GM12878 (cell line): Measurements from ENCODE around the gene TMEM87A. TPM values are rescaled to one million over a fixed set of nuclear protein-coding genes. Genes with fewer than 3 reads are reported as not detected.

ENCODE experiments used
- ATAC-seq: fragments of 200-7000 bp; cut with Tn5 transposase; 3 replicates; pipeline ENCODE4 v1.9.1; 2020; ENCODE audit warnings: mild to moderate bottlenecking, moderate library complexity
- BruUV-seq: library from RNA; stranded (reverse); fragments of 400-500 nt; replicated peaks from 2 replicates; lab custom pipeline; 2021; lab: Mats Ljungman, UMichigan
- CTCF ChIA-PET: fragments of 300-600 bp; sonication (Branson Sonifier 250); formaldehyde crosslinking; extraction: SDS; loops from one replicate; lab custom pipeline; 2021; ENCODE audit warnings: inconsistent platforms; lab: Yijun Ruan, JAX
- POLR2A ChIA-PET: fragments of 350-600 bp; formaldehyde crosslinking; extraction: SDS; loops from one replicate; lab custom pipeline; 2021; ENCODE audit warnings: inconsistent platforms; lab: Charles Lee
- RAD21 ChIA-PET: fragments of 300-600 bp; sonication (Branson Sonifier 250); formaldehyde crosslinking; loops from one replicate; lab custom pipeline; 2023; ENCODE audit warnings: antibody characterized with exemption; ENCODE audit not compliant: unreplicated experiment; lab: Charles Lee
- SMC1A ChIA-PET: fragments of 300-600 bp; sonication (Branson Sonifier 250); formaldehyde crosslinking; loops from one replicate; lab custom pipeline; 2023; ENCODE audit not compliant: unreplicated experiment, uncharacterized antibody; lab: Charles Lee
- DNase-seq: peaks from one replicate; pipeline ENCODE4 v3.0.0-alpha.2; 2011; ENCODE audit warnings: low read depth, low spot score
- FAIRE-seq: peaks from 3 replicates; lab custom pipeline; 2011; peaks lifted over from hg19 to GRCh38; lab: Jason Lieb, UNC
- H2AFZ ChIP-seq: 2 replicates; pipeline ENCODE4 v1.6.0; 2011; ENCODE audit warnings: low read depth, low read length, control low read depth; ENCODE audit not compliant: control insufficient read depth
- H3K27ac ChIP-seq: 2 replicates; pipeline ENCODE4 v1.5.1; 2011; ENCODE audit warnings: control low read depth; ENCODE audit not compliant: control insufficient read depth, insufficient read depth
- H3K27me3 ChIP-seq, 2 experiments: replicated peaks in 1 of 2; 2 replicates each; pipeline versions ENCODE4 v1.6.0 to v1.6.1; 2011; ENCODE audit warnings: low read length in 1 of 2; ENCODE audit not compliant: control insufficient read depth in 2 of 2, insufficient read depth in 2 of 2
- H3K36me3 ChIP-seq, 2 experiments: 2 replicates each; pipeline ENCODE4 v1.5.1; 2011; ENCODE audit warnings: low read length in 1 of 2; ENCODE audit not compliant: control insufficient read depth in 2 of 2, insufficient read depth in 2 of 2
- H3K4me1 ChIP-seq: 2 replicates; pipeline ENCODE4 v1.6.1; 2011; ENCODE audit warnings: mild to moderate bottlenecking, low read length, moderate library complexity, mixed read lengths; ENCODE audit not compliant: control insufficient read depth, insufficient read depth
- H3K4me2 ChIP-seq: 2 replicates; pipeline ENCODE4 v1.6.0; 2011; ENCODE audit warnings: control low read depth; ENCODE audit not compliant: control insufficient read depth, insufficient read depth
- H3K4me3 ChIP-seq: fragments of 200-600 bp; sonication (generic); 2 replicates; pipeline ENCODE4 v1.5.1; 2016
- H3K79me2 ChIP-seq: 2 replicates; pipeline ENCODE4 v1.6.0; 2011; ENCODE audit warnings: low read length; ENCODE audit not compliant: control insufficient read depth, insufficient read depth
- H3K9ac ChIP-seq: 2 replicates; pipeline ENCODE4 v1.8.0; 2011; ENCODE audit warnings: low read length, control low read depth, mixed read lengths; ENCODE audit not compliant: control insufficient read depth, insufficient read depth
- H3K9me3 ChIP-seq: replicated peaks from 3 replicates; pipeline ENCODE4 v1.5.1; 2011; ENCODE audit warnings: mild to moderate bottlenecking, low read length; ENCODE audit not compliant: control insufficient read depth, insufficient read depth
- H4K20me1 ChIP-seq: 2 replicates; pipeline ENCODE4 v1.6.0; 2011; ENCODE audit not compliant: control insufficient read depth, insufficient read depth
- BCL3 ChIP-seq: IDR thresholded peaks from 2 replicates; pipeline ENCODE4 v1.6.1; 2011; ENCODE audit warnings: borderline replicate concordance, low read depth, mild to moderate bottlenecking, moderate library complexity, low read length; ENCODE audit not compliant: insufficient read depth, poor library complexity, severe bottlenecking
- CHD1 ChIP-seq: IDR thresholded peaks from 2 replicates; pipeline ENCODE4 v1.6.1; 2012; ENCODE audit warnings: low read depth, low read length, improper control_type of control experiment
- CREM ChIP-seq: IDR thresholded peaks from 2 replicates; pipeline ENCODE4 v1.6.1; 2014; ENCODE audit warnings: antibody characterized with exemption, low read depth
- EP300 ChIP-seq, 2 experiments: fragments of 150-350 bp in 1 of 2; IDR thresholded peaks; 2 replicates each; pipeline ENCODE4 v1.6.1; 2011 to 2012; ENCODE audit warnings: low read depth in 2 of 2, low read length in 2 of 2, borderline replicate concordance in 1 of 2, improper control_type of control experiment in 1 of 2, inconsistent platforms in 1 of 2; ENCODE audit not compliant: control insufficient read depth in 1 of 2
- ESRRA ChIP-seq: IDR thresholded peaks from 2 replicates; pipeline ENCODE4 v1.6.1; 2012; ENCODE audit warnings: mild to moderate bottlenecking, low read length, improper control_type of control experiment
- ETV6 ChIP-seq, 2 experiments: fragments of 450-650 bp in 1 of 2; IDR thresholded peaks in 1 of 2; conservative IDR thresholded peaks in 1 of 2; 2 replicates each; pipeline ENCODE4 v1.6.1; 2014; ENCODE audit warnings: antibody characterized with exemption in 1 of 2, borderline replicate concordance in 1 of 2, low read depth in 1 of 2, mild to moderate bottlenecking in 1 of 2, moderate library complexity in 1 of 2
- MEF2A ChIP-seq: IDR thresholded peaks from 2 replicates; pipeline ENCODE4 v1.6.1; 2011; ENCODE audit warnings: low read depth, mild to moderate bottlenecking, low read length, moderate library complexity; ENCODE audit not compliant: insufficient read depth
- MXI1 ChIP-seq: fragments of 150-350 bp; IDR thresholded peaks from 2 replicates; pipeline ENCODE4 v1.6.1; 2011; ENCODE audit warnings: low read depth, mild to moderate bottlenecking, inconsistent platforms, low read length, improper control_type of control experiment
- NRF1 ChIP-seq: conservative IDR thresholded peaks from 2 replicates; pipeline ENCODE4 v1.6.1; 2011; ENCODE audit warnings: mild to moderate bottlenecking, low read depth, low read length, improper control_type of control experiment
- POLR2A ChIP-seq: IDR thresholded peaks from 2 replicates; pipeline ENCODE4 v1.6.1; 2011; ENCODE audit warnings: low read depth, mild to moderate bottlenecking, low read length
- RAD51 ChIP-seq: fragments of 450-650 bp; IDR thresholded peaks from 2 replicates; pipeline ENCODE4 v1.6.1; 2016; ENCODE audit warnings: moderate library complexity, mild to moderate bottlenecking, inconsistent platforms
- RB1 ChIP-seq: fragments of 450-650 bp; formaldehyde crosslinking; IDR thresholded peaks from 2 replicates; pipeline ENCODE4 v1.6.1; 2017; ENCODE audit warnings: mild to moderate bottlenecking, borderline replicate concordance
- RCOR1 ChIP-seq: conservative IDR thresholded peaks from 2 replicates; pipeline ENCODE4 v1.6.1; 2012; ENCODE audit warnings: low read depth, low read length, improper control_type of control experiment
- SIX5 ChIP-seq: IDR thresholded peaks from 2 replicates; pipeline ENCODE4 v1.6.1; 2011; ENCODE audit warnings: mild to moderate bottlenecking, low read depth, low read length, moderate library complexity; ENCODE audit not compliant: severe bottlenecking
- SKIL ChIP-seq: fragments of 450-650 bp; IDR thresholded peaks from 2 replicates; pipeline ENCODE4 v1.6.1; 2017; ENCODE audit warnings: mild to moderate bottlenecking, low read depth, inconsistent platforms; ENCODE audit not compliant: poor library complexity, severe bottlenecking
- SMC3 ChIP-seq: IDR thresholded peaks from 2 replicates; pipeline ENCODE4 v1.6.1; 2011; ENCODE audit warnings: low read length, improper control_type of control experiment, borderline replicate concordance
- SREBF2 ChIP-seq: IDR thresholded peaks from 2 replicates; pipeline ENCODE4 v1.6.1; 2012; ENCODE audit warnings: mild to moderate bottlenecking, low read length
- TAF1 ChIP-seq: IDR thresholded peaks from 2 replicates; pipeline ENCODE4 v1.6.1; 2011; ENCODE audit warnings: mild to moderate bottlenecking, low read depth, low read length, borderline replicate concordance
- TCF3 ChIP-seq: IDR thresholded peaks from 2 replicates; pipeline ENCODE4 v1.6.1; 2012; ENCODE audit warnings: low read depth, mild to moderate bottlenecking, low read length, borderline replicate concordance; ENCODE audit not compliant: insufficient read depth
- YBX1 ChIP-seq: fragments of 450-650 bp; IDR thresholded peaks from 2 replicates; pipeline ENCODE4 v1.6.1; 2016; ENCODE audit warnings: antibody characterized with exemption
- WGBS: methylation state at CpG from one replicate; pipeline ENCODE4 v1.1.6; 2016; ENCODE audit warnings: low lambda C conversion rate; ENCODE audit not compliant: insufficient replicate concordance, insufficient coverage; ENCODE audit errors: missing lambda C conversion rate; 5-methylcytosine and 5-hydroxymethylcytosine counted together
- in situ Hi-C: fragments of 300-500 bp; cut with MboI; formaldehyde crosslinking; loops from 9 replicates; pipeline ENCODE4 v1.14.3; 2018; ENCODE audit warnings: mixed read lengths
- intact Hi-C: fragments of 100-400 bp; cut with micrococcal nuclease; formaldehyde crosslinking; loops from one replicate; pipeline ENCODE4 v1.14.2; 2022; ENCODE audit not compliant: unreplicated experiment
- polyA plus RNA-seq, 11 experiments: library from polyadenylated mRNA; depleted of rRNA in 4 of 11; unstranded in 6 of 11; stranded (reverse) in 5 of 11; fragments of >200 nt; fragmentation: Nextera tagmentation in 4 of 11; fragmentation: Illumina TruSeq in 1 of 11; extraction: Ambion mirVana in 4 of 11; extraction: Trizol in 1 of 11; gene quantifications; 1 replicate in 1 of 11; 2 replicates in 10 of 11; pipeline versions ENCODE4 v1.2.1 to v1.2.3, GENCODE V29; 2011 to 2016; ENCODE audit warnings: inconsistent platforms in 2 of 11, missing spikeins in 2 of 11, low read depth in 1 of 11
- total RNA-seq, 4 experiments: library from RNA; depleted of rRNA in 3 of 4; stranded (reverse); fragments of >200 nt in 3 of 4; fragmentation: Illumina TruSeq in 1 of 4; extraction: Trizol in 1 of 4; gene quantifications; 2 replicates each; pipeline versions ENCODE4 v1.2.1 to v1.2.3, GENCODE V29; 2013 to 2021

TMEM87A gene
- total and polyA plus RNA-seq, 10 of the 15 experiments (the other 5 are each of a cell fraction or from before 2014, with no cell fraction given) = 18.2 to 53.2 (median 33.4) TPM

GRCh38 chr15:42314818-42315217, 41.6 kb upstream of the TMEM87A start:
- ChIA-PET RAD21 (no interaction called here), SMC1A (no interaction called here), POLR2A (interaction anchor here (0.5 kb wide), 1 partner anchor 171 kb away, joined by 3 read pairs; no protein-coding TSS in a partner anchor), CTCF (no interaction called here)
- H3K9ac ChIP-seq = no peak overlapping the region
- no peak for ATAC-seq
- no peaks in the 10 kb centered on the region for H4K20me1 ChIP-seq
- H3K79me2 ChIP-seq = no peaks in the 10 kb centered on the region
- no TSS peak for BruUV-seq
- no peaks in the 10 kb centered on the region for H3K27me3 ChIP-seq
- FAIRE-seq = no peak
- H3K27ac ChIP-seq = no peak overlapping the region
- no peak overlapping the region for H2AFZ ChIP-seq
- TF ChIP-seq YBX1 (no peak), TAF1 (no peak), RCOR1 (no peak), EP300 (IDR thresholded peaks at IDR 0.05; ENCODE audit: borderline replicate concordance in 1 of 2, control insufficient read depth in 1 of 2, low read depth in 2 of 2, low read length in 2 of 2) (no peak), POLR2A (no peak), SIX5 (no peak), SKIL (no peak), ESRRA (no peak), RAD51 (no peak), RB1 (no peak), TCF3 (no peak), ETV6 (conservative IDR thresholded peaks at IDR 0.05 in 1 of 2, IDR thresholded peaks at IDR 0.05 in 1 of 2; ENCODE audit: borderline replicate concordance in 1 of 2, low read depth in 1 of 2) (no peak), CREM (no peak), SMC3 (no peak), SREBF2 (no peak), NRF1 (no peak), MXI1 (no peak), BCL3 (no peak), MEF2A (no peak), CHD1 (no peak)
- DNase-seq = no peak
- H3K4me2 ChIP-seq = no peak overlapping the region
- 100% methylated on average over 1 of the region's 1 CpG for WGBS
- intact Hi-C loops = no loop called here
- in situ Hi-C loops = no loop called here
- no peak overlapping the region for H3K4me3 ChIP-seq
- H3K4me1 ChIP-seq = no peaks in the 10 kb centered on the region
- no peaks in the 10 kb centered on the region; a peak in 1 of 4 replicates for H3K36me3 ChIP-seq
- H3K9me3 ChIP-seq = no peaks in the 10 kb centered on the region
